ENCODE results near the gene SIGLEC5. TPM values are rescaled to one million over a fixed set of nuclear protein-coding genes. Genes with fewer than 3 reads are reported as not detected.

The SIGLEC5 gene, protein sequence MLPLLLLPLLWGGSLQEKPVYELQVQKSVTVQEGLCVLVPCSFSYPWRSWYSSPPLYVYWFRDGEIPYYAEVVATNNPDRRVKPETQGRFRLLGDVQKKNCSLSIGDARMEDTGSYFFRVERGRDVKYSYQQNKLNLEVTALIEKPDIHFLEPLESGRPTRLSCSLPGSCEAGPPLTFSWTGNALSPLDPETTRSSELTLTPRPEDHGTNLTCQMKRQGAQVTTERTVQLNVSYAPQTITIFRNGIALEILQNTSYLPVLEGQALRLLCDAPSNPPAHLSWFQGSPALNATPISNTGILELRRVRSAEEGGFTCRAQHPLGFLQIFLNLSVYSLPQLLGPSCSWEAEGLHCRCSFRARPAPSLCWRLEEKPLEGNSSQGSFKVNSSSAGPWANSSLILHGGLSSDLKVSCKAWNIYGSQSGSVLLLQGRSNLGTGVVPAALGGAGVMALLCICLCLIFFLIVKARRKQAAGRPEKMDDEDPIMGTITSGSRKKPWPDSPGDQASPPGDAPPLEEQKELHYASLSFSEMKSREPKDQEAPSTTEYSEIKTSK
- total RNA-seq = not detected in 2 replicates

DNA sequence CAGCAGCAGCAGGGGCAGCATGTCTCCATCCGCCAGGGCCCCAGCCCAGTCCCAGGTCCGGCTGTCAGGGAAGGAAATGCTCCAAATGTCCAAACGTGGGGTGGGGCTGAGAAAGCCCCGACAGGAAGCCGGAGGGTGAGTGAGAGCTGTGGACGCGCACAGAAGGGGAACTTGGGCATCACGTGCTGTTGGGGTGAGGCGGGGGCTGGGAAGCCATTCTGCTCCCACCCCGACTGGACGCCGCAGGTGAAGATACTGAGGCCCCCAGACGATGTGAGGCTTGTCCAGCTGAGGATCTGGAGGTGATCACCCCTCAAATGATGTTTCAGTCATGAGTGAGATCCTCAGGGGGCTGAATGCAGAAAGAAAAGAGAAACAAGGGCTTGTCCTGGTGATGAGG is at the start of gene SIGLEC5:
Gene SIGLEC5 (minus strand): TSS at position 87 of the 400 bp plus-strand sequence. CDS start 66 bp downstream, at position 21.

DNA sequence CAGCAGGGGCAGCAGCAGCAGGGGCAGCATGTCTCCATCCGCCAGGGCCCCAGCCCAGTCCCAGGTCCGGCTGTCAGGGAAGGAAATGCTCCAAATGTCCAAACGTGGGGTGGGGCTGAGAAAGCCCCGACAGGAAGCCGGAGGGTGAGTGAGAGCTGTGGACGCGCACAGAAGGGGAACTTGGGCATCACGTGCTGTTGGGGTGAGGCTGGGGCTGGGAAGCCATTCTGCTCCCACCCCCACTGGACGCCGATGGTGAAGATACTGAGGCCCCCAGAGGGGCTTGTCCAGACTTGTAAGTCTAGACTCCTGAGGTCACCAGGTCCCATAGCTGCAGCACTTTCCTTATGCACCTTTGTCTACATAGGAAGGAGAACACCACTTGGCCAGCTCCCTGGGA is 16.5 kb upstream of the SIGLEC5 start, which contains the start of gene SIGLEC14:
Gene SIGLEC14 (minus strand): TSS at position 96 of the 400 bp plus-strand sequence. CDS start 66 bp downstream, at position 30.

DNA sequence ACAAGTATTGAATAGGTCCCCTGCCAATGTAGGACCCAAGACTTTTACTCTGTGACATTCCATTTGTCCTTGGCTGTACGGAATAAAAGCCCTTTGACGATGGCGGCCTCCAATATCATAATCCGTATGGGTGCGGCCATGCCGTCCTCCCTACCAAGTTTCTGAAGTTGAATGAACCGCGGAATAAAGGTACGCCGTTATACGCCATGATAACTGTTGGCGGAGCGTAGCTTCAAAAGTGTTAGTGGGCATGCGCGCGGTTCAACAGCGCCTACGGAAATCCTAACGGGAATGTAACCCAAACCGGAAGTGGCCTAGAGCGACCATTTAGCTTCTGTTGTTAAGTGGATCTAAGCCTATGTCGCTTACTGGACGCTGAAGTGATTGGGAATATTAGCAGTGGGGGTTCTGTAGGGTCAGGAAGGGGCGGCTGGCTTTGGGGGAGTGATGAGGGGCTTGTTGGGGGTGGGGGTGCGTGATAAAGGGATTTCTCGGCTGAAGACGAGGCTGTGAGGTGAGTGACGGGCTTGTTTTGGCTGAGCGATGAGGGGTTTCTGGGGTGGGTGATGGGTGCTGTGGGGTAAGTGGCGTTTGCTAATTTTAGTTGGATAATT is 59.1 kb downstream of the SIGLEC5 start, which contains the start of gene ZNF175:
Gene ZNF175 (plus strand): TSS at position 322 of the 614 bp plus-strand sequence. CDS start 2,047 bp downstream, outside the sequence.

Other genes starting within 250 kb of the SIGLEC5 start
- gene LIM2, start 242.4 kb downstream of the SIGLEC5 start, total RNA-seq = not detected in 2 replicates
- gene C19orf84, start 239.8 kb downstream of the SIGLEC5 start, total RNA-seq = not detected in 2 replicates
- not detected in 2 replicates for gene SIGLEC10, start 212.8 kb downstream of the SIGLEC5 start, total RNA-seq
- gene SIGLEC8, start 171.9 kb downstream of the SIGLEC5 start, total RNA-seq = not detected in 2 replicates
- gene CEACAM18, start 151.9 kb downstream of the SIGLEC5 start, total RNA-seq = not detected in 2 replicates
- not detected in 2 replicates for gene SIGLEC12, start 128.6 kb downstream of the SIGLEC5 start, total RNA-seq
- not detected in 2 replicates for gene SIGLEC6, start 98.7 kb downstream of the SIGLEC5 start, total RNA-seq
- gene ZNF175, start 59.1 kb downstream of the SIGLEC5 start, total RNA-seq = 1.6 and 3.0 TPM in 2 replicates
- not detected in 2 replicates for gene SIGLEC14, start 16.4 kb upstream of the SIGLEC5 start, total RNA-seq
- gene SPACA6, start 62.9 kb upstream of the SIGLEC5 start, total RNA-seq = 3.7 and 5.4 TPM in 2 replicates
- gene HAS1, start 93.6 kb upstream of the SIGLEC5 start, total RNA-seq = not detected in 2 replicates
- gene FPR1, start 121.5 kb upstream of the SIGLEC5 start, total RNA-seq = not detected in 2 replicates
- not detected in 2 replicates for gene FPR2, start 130.8 kb upstream of the SIGLEC5 start, total RNA-seq
- gene FPR3, start 164.8 kb upstream of the SIGLEC5 start, total RNA-seq = not detected in 2 replicates